Stimulated activated CD4-positive, alpha-beta T cell treated with anti-CD3 and anti-CD28 coated beads, Interleukin-4, amount 100 ng/mL, for 4 hours (primary cell): ENCODE measurements around the gene FLT3LG.

ENCODE experiments used
- DNase-seq, 2 experiments: peaks; one replicate each; pipeline ENCODE4 v3.0.0-alpha.2; 2020

FLT3LG gene

DNA sequence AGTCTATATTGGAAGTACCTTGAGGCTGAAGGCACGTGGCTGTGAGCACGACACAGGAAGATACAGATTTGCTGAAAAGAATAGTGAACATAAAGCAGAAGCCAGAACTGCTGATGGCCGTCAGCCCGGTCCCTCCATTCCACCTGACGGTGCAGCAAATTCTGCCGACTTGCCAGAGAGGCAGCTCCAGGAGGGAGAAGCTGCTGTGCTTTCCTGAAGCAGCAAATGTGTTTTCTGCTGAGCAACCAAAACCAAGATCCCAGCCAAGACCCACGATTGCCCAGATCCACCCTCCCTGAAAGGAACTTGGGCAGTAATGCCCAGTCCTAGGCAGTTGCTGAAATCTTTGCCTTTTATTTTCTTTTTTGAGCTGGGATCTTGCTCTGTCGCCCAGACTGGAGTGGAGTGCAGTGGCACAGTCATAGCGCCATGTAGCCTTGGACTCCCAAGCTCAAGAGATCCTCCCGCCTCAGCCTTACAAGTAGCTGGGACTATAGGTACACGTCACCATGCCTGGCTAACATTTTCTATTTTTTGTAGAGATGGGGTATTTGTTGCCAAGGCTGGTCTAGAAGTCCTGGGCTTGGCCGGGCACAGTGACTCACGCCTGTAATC is 46.8 kb downstream of the FLT3LG start:
- DNase-seq: no peak

DNA sequence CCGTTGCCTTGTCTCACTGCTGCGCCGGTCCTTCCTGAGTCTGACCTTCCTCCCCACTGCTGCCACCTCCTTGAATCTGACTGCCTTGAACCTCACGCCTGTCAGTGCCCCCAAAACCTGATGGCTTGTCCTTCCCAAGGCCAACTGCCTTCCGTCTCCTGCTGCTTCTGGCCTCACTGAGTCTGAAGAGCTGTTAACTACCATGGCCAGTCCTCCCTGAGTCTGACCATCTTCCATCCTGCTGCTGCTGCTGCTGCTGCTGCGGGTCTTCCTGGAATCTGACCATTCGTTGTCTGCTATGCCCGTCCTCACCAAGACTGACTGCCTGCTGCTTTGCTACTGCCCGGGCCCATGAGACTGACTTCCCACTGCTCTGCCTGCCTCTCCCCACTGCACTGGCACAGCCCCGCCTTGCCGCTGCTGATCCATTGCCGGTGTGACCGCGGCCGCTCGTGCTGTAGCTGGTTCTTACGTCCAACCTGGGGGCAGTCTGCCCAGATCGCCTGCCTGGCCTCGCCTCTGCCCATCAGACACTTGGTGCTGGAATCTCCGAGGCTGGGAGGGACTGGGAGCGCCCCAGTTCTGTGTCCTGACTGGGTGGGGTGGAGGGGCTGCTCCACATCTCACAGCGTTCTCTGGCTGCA is 50.9 kb downstream of the FLT3LG start:
- no peak for DNase-seq

DNA sequence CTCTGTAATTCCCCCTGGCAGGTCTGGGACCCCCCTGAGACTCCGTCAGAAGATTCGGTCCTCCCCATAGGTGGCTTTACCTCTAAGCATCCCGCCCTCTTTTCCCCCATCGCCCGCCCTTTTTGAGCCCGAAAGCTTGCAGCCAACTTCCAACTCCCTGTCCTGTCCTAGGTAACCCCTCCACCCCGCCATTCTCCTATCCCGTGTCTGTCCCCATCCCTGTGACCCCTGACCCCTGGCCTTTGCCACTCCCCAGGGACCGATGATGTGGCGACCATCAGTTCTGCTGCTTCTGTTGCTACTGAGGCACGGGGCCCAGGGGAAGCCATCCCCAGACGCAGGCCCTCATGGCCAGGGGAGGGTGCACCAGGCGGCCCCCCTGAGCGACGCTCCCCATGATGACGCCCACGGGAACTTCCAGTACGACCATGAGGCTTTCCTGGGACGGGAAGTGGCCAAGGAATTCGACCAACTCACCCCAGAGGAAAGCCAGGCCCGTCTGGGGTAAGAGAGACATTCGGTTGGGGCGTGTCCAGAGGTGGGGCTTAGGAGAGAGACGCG is 54.3 kb downstream of the FLT3LG start:
- no peak for DNase-seq

DNA sequence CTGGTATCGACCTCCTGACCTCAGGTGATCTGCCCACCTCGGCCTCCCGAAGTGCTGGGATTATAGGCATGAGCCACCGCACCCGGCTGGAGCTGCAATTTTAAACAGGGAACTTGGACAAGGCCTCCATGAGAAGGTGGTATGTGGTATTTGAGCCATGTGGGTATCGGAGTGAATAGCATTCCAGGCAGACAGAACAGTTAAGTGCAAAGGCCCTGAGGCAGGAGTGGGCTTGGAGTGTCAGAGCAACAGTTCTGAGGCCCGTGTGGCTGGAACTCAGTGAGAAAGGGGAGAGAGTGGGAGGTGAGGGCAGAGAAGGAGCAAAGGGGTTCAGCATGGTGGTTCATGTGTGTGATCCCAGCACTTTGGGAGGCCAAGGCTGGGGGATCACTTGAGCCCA is 56.7 kb downstream of the FLT3LG start:
- no peak for DNase-seq

DNA sequence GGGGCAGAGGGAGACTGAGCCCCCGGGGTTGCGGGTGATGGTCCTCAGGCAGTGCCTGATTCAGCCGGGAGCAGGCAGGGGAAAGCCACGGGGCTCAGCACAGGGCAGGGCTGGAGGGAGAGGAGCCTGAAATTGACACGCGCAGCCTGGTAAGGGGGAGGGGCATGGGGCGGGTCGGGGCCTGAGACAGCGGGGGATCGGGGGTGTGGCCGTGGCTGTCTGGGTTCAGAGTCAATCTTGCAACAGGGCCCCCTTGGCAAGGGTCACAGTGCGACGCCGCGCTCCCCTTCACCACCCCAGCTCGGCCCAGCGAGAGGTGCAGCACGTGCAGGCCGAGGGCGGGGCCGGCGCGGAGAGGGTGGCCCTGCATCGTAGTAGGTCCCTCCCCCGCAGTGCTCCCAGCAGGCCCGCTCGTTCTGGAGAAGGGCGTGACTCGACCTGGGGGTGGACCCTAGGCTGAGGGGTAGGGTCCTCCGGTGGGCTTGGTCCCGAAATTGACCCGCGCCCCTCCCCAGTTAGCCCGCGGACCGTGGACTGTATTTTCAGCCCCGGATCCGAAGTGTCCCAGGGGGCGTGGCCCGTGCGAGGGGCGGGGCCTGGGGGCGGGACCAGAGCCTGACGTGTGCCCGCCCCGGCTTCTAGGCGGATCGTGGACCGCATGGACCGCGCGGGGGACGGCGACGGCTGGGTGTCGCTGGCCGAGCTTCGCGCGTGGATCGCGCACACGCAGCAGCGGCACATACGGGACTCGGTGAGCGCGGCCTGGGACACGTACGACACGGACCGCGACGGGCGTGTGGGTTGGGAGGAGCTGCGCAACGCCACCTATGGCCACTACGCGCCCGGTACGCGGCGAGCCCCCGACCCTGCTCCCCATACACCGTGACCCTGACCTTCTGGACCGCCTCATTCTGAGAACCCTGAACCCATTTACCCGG is 59.8 kb downstream of the FLT3LG start:
- peak; percentile 80 to 86 for DNase-seq

DNA sequence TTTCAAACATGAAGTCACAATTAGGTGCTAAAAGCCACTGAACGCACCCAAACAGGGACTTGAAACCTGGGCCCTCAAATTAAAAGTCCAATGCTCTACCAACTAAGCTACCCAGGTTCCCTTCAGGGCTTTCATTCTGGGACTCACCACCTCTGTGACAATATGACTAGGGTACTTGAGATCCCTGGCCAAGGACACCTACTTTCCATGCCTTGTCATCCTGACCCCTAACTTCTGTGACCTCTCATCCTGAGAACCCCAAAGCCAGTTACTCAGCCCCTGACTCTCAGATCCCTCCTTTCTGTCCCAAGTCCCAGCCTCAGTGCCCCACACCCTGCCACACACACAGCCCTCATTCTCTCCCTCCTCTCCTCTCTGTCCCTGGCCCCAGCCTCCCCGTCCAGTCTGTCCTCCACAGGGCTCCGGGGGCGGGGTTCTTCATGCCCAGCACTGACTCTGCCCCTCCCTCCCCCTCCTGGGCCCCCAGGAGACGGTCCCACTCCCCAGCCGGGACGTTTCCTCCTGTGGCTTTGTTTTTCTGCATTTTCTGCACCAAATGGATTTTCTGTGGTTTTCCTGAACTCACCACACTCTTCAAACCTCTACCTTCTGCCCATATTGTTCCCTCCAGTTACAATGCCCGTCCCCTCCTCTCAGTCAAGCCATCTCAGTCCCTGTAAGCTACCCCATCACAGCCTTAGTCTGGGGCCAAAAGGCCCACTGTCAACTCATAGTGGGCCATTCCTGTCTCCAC is 60.8 kb downstream of the FLT3LG start:
- no peak for DNase-seq
